ENCODE data around the gene RC3H2.

The RC3H2 gene, protein sequence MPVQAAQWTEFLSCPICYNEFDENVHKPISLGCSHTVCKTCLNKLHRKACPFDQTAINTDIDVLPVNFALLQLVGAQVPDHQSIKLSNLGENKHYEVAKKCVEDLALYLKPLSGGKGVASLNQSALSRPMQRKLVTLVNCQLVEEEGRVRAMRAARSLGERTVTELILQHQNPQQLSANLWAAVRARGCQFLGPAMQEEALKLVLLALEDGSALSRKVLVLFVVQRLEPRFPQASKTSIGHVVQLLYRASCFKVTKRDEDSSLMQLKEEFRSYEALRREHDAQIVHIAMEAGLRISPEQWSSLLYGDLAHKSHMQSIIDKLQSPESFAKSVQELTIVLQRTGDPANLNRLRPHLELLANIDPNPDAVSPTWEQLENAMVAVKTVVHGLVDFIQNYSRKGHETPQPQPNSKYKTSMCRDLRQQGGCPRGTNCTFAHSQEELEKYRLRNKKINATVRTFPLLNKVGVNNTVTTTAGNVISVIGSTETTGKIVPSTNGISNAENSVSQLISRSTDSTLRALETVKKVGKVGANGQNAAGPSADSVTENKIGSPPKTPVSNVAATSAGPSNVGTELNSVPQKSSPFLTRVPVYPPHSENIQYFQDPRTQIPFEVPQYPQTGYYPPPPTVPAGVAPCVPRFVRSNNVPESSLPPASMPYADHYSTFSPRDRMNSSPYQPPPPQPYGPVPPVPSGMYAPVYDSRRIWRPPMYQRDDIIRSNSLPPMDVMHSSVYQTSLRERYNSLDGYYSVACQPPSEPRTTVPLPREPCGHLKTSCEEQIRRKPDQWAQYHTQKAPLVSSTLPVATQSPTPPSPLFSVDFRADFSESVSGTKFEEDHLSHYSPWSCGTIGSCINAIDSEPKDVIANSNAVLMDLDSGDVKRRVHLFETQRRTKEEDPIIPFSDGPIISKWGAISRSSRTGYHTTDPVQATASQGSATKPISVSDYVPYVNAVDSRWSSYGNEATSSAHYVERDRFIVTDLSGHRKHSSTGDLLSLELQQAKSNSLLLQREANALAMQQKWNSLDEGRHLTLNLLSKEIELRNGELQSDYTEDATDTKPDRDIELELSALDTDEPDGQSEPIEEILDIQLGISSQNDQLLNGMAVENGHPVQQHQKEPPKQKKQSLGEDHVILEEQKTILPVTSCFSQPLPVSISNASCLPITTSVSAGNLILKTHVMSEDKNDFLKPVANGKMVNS

GRCh38 chr9:122904823-122905710 lies at the start of gene RC3H2:
RC3H2 (minus strand) TSS chr9:122905359; CDS start chr9:122897509, 7,850 bp downstream.
- DNase-seq (ENCODE audit: low read depth in 2 of 2): peak; percentile 92 to 96

- DNase-seq (ENCODE audit: low read depth in 2 of 2): no peak
These were observed 49.1 kb upstream of the RC3H2 start for GRCh38 chr9:122954253-122954691.

GRCh38 chr9:122951056-122951455 lies 45.9 kb upstream of the RC3H2 start:
- no peak for DNase-seq (ENCODE audit: low read depth in 2 of 2)

GRCh38 chr9:122950263-122950662 lies 45.1 kb upstream of the RC3H2 start:
- DNase-seq (ENCODE audit: low read depth in 2 of 2): no peak

DNA sequence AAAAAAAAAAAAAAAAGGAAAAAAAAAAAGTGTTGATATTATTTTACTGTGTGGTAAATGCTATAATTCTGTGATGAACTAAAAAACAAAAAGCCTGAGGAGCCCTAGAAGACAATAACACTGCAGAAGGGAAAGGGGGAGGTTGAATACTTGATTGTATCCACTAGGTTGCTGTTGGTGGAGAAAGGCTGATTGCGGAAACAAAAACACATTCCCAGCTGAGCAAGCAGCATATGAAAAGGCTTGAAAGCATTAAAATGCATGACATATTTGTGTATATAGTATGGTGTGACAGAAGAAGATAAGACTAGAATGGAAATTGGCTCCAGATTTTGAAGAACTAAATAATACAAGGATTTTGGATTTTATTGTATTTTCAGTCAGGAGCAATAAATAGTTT lies 44.5 kb upstream of the RC3H2 start:
- DNase-seq (ENCODE audit: low read depth in 2 of 2): no peak

GRCh38 chr9:122948313-122948712 lies 43.2 kb upstream of the RC3H2 start:
- DNase-seq (ENCODE audit: low read depth in 2 of 2): no peak

DNA sequence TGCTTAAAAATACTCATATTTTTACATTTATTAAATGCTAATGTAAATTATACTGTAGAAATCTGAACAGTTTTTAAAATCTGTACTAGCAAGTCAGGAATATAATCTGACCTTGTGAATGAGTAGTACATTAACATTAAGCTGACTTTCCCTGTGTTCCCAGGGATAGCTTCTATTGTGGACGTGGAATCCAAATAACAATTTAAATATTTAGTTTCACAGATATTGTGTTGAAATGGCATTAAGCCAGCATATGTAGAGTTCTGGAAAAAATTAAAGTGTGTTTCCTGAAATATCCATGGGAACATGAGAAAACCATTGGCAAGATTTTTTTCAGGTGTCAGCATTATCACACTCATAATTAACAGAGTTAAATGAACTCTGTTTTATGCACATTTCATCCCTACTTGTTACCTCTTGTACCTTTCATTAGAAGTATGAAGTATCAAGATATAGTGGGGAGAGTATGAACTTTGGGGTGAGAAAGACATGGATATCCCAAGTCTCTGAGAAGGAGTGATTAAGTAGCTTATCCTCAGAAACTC lies 41.4 kb upstream of the RC3H2 start:
- DNase-seq (ENCODE audit: low read depth in 2 of 2): no peak

DNA sequence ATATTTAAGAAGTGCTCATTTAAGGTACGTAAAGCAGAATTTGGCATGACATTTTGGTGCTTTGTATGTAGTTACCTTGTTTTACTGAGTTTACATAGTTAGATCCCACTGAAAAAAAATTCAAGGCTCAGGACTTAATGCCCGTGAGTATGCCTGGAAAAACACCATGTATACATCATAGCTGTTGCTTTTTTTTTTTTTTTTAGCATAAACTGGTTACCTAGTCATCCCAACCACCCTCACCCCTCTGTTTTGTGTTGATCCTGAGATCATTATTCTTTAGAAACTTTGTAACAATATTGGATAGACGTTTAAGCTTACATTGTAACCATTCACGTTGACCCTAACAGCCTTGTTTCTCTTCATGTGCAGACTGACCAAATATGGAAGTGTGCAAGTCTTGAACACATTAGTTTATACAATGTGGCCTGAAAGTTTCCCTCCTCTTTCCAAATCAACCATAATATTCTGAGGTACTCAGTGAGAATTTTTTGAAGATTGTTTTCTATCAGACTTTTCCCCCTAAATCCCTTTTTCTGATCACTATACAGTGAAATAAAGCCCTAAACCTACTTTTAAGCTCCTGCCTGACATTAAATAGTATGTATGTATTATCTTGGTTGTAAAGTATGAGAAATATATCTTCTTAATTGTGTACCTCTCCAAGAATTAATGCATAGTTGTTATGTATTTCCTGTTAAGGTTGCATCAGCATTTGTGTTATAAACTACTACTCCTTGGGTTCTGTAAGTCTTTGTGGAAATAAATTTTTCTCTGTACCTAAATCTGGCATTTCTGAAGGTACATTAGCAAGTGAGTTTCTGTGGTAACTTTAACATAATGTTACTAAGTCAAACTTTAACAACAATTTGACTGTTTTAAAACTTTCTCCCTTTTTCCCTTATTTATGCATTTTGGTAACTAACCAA lies 40.1 kb upstream of the RC3H2 start:
- no peak for DNase-seq (ENCODE audit: low read depth in 2 of 2)

GRCh38 chr9:122941582-122942234 lies 36.5 kb upstream of the RC3H2 start:
- DNase-seq (ENCODE audit: low read depth in 2 of 2): no peak

DNA sequence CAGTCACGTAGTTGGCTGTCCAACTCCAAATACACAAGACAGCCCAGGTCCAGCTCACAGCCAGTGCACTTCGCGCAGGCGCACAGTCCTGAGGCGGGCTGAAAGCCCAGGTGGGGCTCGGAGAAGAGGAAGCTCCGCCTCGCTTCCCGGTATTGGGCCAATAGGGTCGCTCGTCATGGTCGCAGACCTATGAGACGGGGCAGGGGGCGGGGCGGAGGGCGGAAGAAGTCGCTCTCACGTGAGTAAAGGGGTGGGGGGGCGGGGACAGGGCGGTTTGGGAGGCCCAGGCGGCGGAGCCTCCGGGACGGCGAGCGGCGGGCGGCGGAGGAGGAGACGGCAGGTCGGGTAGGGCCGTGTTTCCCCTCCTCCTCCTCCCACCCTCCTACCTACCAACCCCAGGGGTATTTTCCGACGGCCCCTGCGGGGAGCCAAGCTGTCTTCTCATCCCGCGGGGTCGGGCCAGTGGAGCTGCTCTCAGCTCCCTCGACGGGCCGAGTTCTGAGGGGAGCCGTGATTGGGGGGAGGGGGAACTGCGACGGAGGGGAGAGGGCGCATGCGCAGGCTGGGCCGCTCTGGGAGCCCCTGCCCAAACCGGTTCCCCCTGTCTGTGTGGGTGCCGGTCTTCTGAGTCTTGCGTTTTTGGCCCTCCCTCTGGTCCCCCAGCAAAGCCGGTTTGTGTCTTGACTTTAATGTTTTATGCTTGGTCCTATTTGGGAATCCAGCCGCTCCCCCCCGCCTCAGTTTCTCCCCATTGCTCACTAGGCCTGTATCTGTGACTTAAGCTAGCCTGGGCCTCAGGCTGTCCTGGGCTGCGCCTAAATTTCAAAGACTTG lies 35.8 kb upstream of the RC3H2 start, which contains the start of gene RABGAP1:
TSS of gene RABGAP1 (plus strand) at position 272 of the 833 bp plus-strand sequence. CDS start 16,040 bp downstream, outside the sequence.
- DNase-seq (ENCODE audit: low read depth in 2 of 2): peak; percentile 98 to 99

- no peak for DNase-seq (ENCODE audit: low read depth in 2 of 2)
These were observed 35.2 kb upstream of the RC3H2 start for GRCh38 chr9:122940454-122940748.

DNA sequence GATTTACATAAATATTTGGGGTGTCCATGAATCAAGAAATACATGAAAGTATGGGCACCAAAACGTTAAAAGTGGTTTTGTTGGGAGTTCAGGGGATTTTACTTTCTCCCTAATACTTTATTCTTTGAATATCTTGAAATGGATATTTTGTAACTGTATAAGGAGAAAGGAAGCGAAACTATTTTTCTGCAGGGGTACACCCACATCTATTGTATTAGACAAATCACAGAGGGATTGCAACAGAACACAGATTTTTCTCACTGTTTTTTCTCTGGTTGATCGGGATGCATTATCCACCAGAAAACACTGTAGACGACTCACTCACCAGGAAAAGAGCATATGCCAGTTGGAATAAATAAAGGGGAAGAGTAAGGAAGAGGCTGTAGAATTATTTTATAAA lies 34.4 kb upstream of the RC3H2 start:
- DNase-seq (ENCODE audit: low read depth in 2 of 2): no peak

DNA sequence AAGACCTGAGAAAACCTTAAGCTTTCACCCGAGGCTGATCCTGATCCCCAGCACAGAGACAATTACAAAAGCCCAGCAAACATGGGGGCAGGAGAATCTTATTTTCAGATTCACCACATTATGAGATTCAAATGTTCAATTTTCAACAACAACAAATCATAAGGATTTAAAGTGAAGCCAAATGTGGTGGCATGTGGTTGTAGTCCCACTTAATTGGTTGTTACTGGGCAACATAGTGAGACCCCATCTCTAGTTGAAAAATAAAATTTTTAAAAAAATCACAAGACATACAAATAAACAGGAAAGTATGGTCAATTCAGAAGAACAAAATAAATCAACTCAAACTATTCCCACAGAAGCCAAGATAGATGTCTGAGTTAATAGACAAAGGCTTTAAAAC lies 31.7 kb upstream of the RC3H2 start:
- DNase-seq (ENCODE audit: low read depth in 2 of 2): no peak

DNA sequence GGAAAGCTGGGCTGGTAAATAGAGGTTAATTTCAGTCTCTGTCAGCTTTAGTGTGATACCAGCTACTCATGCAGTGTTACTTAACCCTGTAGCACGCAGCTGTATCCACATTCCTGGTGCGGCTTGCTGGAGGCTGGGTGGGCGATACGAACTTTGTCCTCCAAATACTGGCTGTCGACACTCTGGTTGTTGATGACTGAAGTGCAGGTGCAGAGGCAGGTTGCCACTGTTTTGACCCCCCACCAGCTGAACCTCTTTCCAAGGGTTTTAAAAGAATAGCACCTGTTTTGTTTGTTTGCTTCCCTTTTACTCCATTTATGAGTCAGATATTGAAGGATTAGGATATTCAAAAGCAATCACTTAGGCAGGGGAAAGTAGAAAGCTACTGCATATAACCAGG lies 31.3 kb upstream of the RC3H2 start:
- DNase-seq (ENCODE audit: low read depth in 2 of 2): no peak

- peak; percentile 86 to 90 for DNase-seq (ENCODE audit: low read depth in 2 of 2)
These were observed 26.3 kb upstream of the RC3H2 start, which contains the start of gene ZBTB26 for GRCh38 chr9:122931226-122932121. ZBTB26 (minus strand) TSS chr9:122931512; CDS start chr9:122919934, 11,578 bp downstream.

GRCh38 chr9:122930541-122931225 lies 25.5 kb upstream of the RC3H2 start:
- DNase-seq (ENCODE audit: low read depth in 2 of 2): no peak
